PC-9 (cell line): ENCODE results near the gene ZNF417.

Experiments
- CTCF ChIP-seq: fragments of 200-600 bp; sonication (generic); conservative IDR thresholded peaks from 2 replicates; pipeline ENCODE4 v1.6.1; 2017; ENCODE audit warnings: mixed run types, antibody characterized with exemption, mild to moderate bottlenecking, moderate library complexity
- EZH2 ChIP-seq: fragments of 200-600 bp; sonication (generic); IDR thresholded peaks from 2 replicates; pipeline ENCODE4 v1.8.0; 2017; ENCODE audit warnings: antibody characterized with exemption, low read depth

GRCh38 chr19:57949702-57950101, 33.3 kb upstream of the ZNF417 start:
- no peak for TF ChIP-seq EZH2
- no peak for TF ChIP-seq CTCF
